ENCODE results near the gene ZNF628.

The ZNF628 gene

GRCh38 chr19:55451163-55451964 is 25.1 kb upstream of the ZNF628 start:
- DNase-seq (ENCODE audit: low spot score) = no peak

- no peak for DNase-seq (ENCODE audit: low spot score)
These were observed 24.3 kb upstream of the ZNF628 start for GRCh38 chr19:55451965-55452748.

- peak; percentile 98 for DNase-seq (ENCODE audit: low spot score)
These were observed 23.6 kb upstream of the ZNF628 start for GRCh38 chr19:55452749-55453346.

- DNase-seq (ENCODE audit: low spot score) = no peak
These were observed 22.7 kb upstream of the ZNF628 start for GRCh38 chr19:55453511-55454260.

GRCh38 chr19:55454787-55455243 is 21.6 kb upstream of the ZNF628 start:
- DNase-seq (ENCODE audit: low spot score) = peak; percentile 80

GRCh38 chr19:55455576-55456235 is 20.7 kb upstream of the ZNF628 start:
- no peak for DNase-seq (ENCODE audit: low spot score)

GRCh38 chr19:55456347-55456746 is 20.1 kb upstream of the ZNF628 start:
- DNase-seq (ENCODE audit: low spot score) = no peak

- no peak for DNase-seq (ENCODE audit: low spot score)
These were observed 18.5 kb upstream of the ZNF628 start for GRCh38 chr19:55457683-55458457.

GRCh38 chr19:55459551-55459949 is 16.9 kb upstream of the ZNF628 start:
- DNase-seq (ENCODE audit: low spot score) = no peak

- DNase-seq (ENCODE audit: low spot score) = peak; percentile 49
These were observed 16.3 kb upstream of the ZNF628 start for GRCh38 chr19:55459950-55460657.

- peak; percentile 53 for DNase-seq (ENCODE audit: low spot score)
These were observed 15.7 kb upstream of the ZNF628 start for GRCh38 chr19:55460670-55461258.

GRCh38 chr19:55461259-55461973 is 15.0 kb upstream of the ZNF628 start, which contains the start of gene ISOC2:
Gene ISOC2 (minus strand): TSS chr19:55461642. CDS start chr19:55456486, 5,156 bp downstream.
- peak; percentile 99 for DNase-seq (ENCODE audit: low spot score)

GRCh38 chr19:55461974-55462626 is 14.3 kb upstream of the ZNF628 start:
- DNase-seq (ENCODE audit: low spot score) = no peak

GRCh38 chr19:55462722-55463121 is 13.7 kb upstream of the ZNF628 start:
- no peak for DNase-seq (ENCODE audit: low spot score)

GRCh38 chr19:55463583-55464031 is 12.8 kb upstream of the ZNF628 start:
- DNase-seq (ENCODE audit: low spot score) = no peak

GRCh38 chr19:55464039-55464661 is 12.3 kb upstream of the ZNF628 start:
- DNase-seq (ENCODE audit: low spot score) = no peak

- no peak for DNase-seq (ENCODE audit: low spot score)
These were observed 11.8 kb upstream of the ZNF628 start, which contains the start of gene C19orf85 for GRCh38 chr19:55464662-55465054. Gene C19orf85 (minus strand): TSS chr19:55464751. CDS start chr19:55464554, 197 bp downstream.
